GM23338 (cell line): ENCODE data around the gene COL4A2. TPM values are rescaled to one million over a fixed set of nuclear protein-coding genes. Genes with fewer than 3 reads are reported as not detected.

Experiments
- ATAC-seq: fragments of 200-7000 bp; cut with Tn5 transposase; 3 replicates; pipeline ENCODE4 v1.9.1; 2020
- DNase-seq: peaks from one replicate; pipeline ENCODE4 v3.0.0-alpha.2; 2015; ENCODE audit warnings: low spot score
- H2AFZ ChIP-seq: fragments of 200-600 bp; sonication (generic); 2 replicates; pipeline ENCODE4 v1.8.0; 2016; ENCODE audit warnings: antibody characterized with exemption, mild to moderate bottlenecking, moderate library complexity
- H3F3A ChIP-seq: fragments of 200-600 bp; sonication (generic); replicated peaks from 2 replicates; pipeline ENCODE4 v1.8.0; 2017; ENCODE audit warnings: antibody characterized with exemption, mixed run types, low read depth
- H3K27ac ChIP-seq: fragments of 200-600 bp; sonication (generic); 2 replicates; pipeline ENCODE4 v1.6.1; 2016; ENCODE audit warnings: low read depth
- H3K27me3 ChIP-seq: fragments of 200-600 bp; sonication (generic); 2 replicates; pipeline ENCODE4 v1.8.0; 2016; ENCODE audit warnings: mild to moderate bottlenecking, mixed run types, moderate library complexity; ENCODE audit not compliant: insufficient read depth
- H3K36me3 ChIP-seq: fragments of 200-600 bp; sonication (generic); 2 replicates; pipeline ENCODE4 v1.8.0; 2016; ENCODE audit warnings: mild to moderate bottlenecking; ENCODE audit not compliant: insufficient read depth
- H3K4me1 ChIP-seq: fragments of 200-600 bp; sonication (generic); 2 replicates; pipeline ENCODE4 v1.8.0; 2016; ENCODE audit warnings: mild to moderate bottlenecking, moderate library complexity; ENCODE audit not compliant: insufficient read depth
- H3K4me2 ChIP-seq: fragments of 200-600 bp; sonication (generic); 2 replicates; pipeline ENCODE4 v1.7.1; 2017; ENCODE audit warnings: mixed run types
- H3K4me3 ChIP-seq: fragments of 200-600 bp; sonication (generic); 2 replicates; pipeline ENCODE4 v1.6.1; 2016; ENCODE audit warnings: mixed run types
- H3K79me2 ChIP-seq: fragments of 200-600 bp; sonication (generic); replicated peaks from 2 replicates; pipeline ENCODE4 v1.8.0; 2017; ENCODE audit warnings: mild to moderate bottlenecking; ENCODE audit not compliant: insufficient read depth
- H3K9me2 ChIP-seq: fragments of 200-600 bp; sonication (generic); 2 replicates; pipeline ENCODE4 v1.8.0; 2017; ENCODE audit not compliant: insufficient read depth
- H4K20me1 ChIP-seq: fragments of 200-600 bp; sonication (generic); replicated peaks from 2 replicates; pipeline ENCODE4 v1.8.0; 2017; ENCODE audit warnings: mild to moderate bottlenecking; ENCODE audit not compliant: insufficient read depth
- H3K27ac Mint-ChIP-seq: 2 replicates; pipeline ENCODE4 v1.8.0; 2020; ENCODE audit warnings: inconsistent platforms, mild to moderate bottlenecking, moderate library complexity, mixed read lengths
- H3K27me3 Mint-ChIP-seq: 3 replicates; pipeline ENCODE4 v1.8.0; 2022; ENCODE audit warnings: low read depth, mild to moderate bottlenecking, moderate library complexity, mixed read lengths, inconsistent platforms; ENCODE audit not compliant: insufficient read depth, poor library complexity
- H3K36me3 Mint-ChIP-seq: 3 replicates; pipeline ENCODE4 v1.8.0; 2021; ENCODE audit warnings: low read depth, mild to moderate bottlenecking, inconsistent platforms, moderate library complexity, mixed read lengths
- H3K4me1 Mint-ChIP-seq: 3 replicates; pipeline ENCODE4 v1.8.0; 2020; ENCODE audit warnings: mild to moderate bottlenecking, inconsistent platforms, mixed read lengths
- H3K4me3 Mint-ChIP-seq: 3 replicates; pipeline ENCODE4 v1.8.0; 2021; ENCODE audit warnings: moderate library complexity, mild to moderate bottlenecking, inconsistent platforms, mixed read lengths
- H3K9me3 Mint-ChIP-seq: 3 replicates; pipeline ENCODE4 v1.8.0; 2020; ENCODE audit warnings: moderate library complexity, mild to moderate bottlenecking, inconsistent platforms, mixed read lengths
- CREB1 ChIP-seq: fragments of 250-450 bp; sonication (Bioruptor Pico); IDR thresholded peaks from 2 replicates; pipeline ENCODE4 v1.5.0; 2020; ENCODE audit warnings: low read depth, mild to moderate bottlenecking, moderate library complexity
- EZH2 ChIP-seq: fragments of 200-600 bp; sonication (generic); IDR thresholded peaks from one replicate; pipeline ENCODE4 v1.8.0; 2017; ENCODE audit warnings: antibody characterized with exemption, mild to moderate bottlenecking, low read depth; ENCODE audit not compliant: unreplicated experiment
- JUNB ChIP-seq: IDR thresholded peaks from one replicate; pipeline ENCODE4 v1.6.1; 2016; ENCODE audit warnings: antibody characterized with exemption; ENCODE audit not compliant: unreplicated experiment
- NANOG ChIP-seq: IDR thresholded peaks from 2 replicates; pipeline ENCODE4 v1.6.1; 2016; ENCODE audit warnings: antibody characterized with exemption, borderline replicate concordance
- POLR2AphosphoS5 ChIP-seq: IDR thresholded peaks from 2 replicates; pipeline ENCODE4 v1.6.1; 2016; ENCODE audit warnings: antibody characterized with exemption, low read depth
- STAT1 ChIP-seq: IDR thresholded peaks from one replicate; pipeline ENCODE4 v1.6.1; 2016; ENCODE audit warnings: antibody characterized with exemption; ENCODE audit not compliant: unreplicated experiment
- ZNF331 ChIP-seq: fragments of 250-450 bp; sonication (Bioruptor Pico); IDR thresholded peaks from 2 replicates; pipeline ENCODE4 v1.5.0; 2020; ENCODE audit warnings: low read depth, mild to moderate bottlenecking, moderate library complexity
- polyA plus RNA-seq: library from polyadenylated mRNA; unstranded; fragments of >200 nt; fragmentation: Nextera tagmentation; extraction: Ambion mirVana; gene quantifications from 2 replicates; pipeline ENCODE4 v1.2.1, GENCODE V29; 2016
- total RNA-seq: library from RNA; depleted of rRNA; stranded (reverse); fragments of >200 nt; shearing (Covaris generic); gene quantifications from 2 replicates; pipeline ENCODE4 v1.2.3, GENCODE V29; 2014
- TF ChIP-seq, protein P1 (sequence below): fragments of 250-450 bp; sonication (Bioruptor Pico); IDR thresholded peaks from 2 replicates; pipeline ENCODE4 v1.5.0; 2020; ENCODE audit warnings: mild to moderate bottlenecking, moderate library complexity

Gene COL4A2
- total and polyA plus RNA-seq, 2 experiments from 2014 or later, result 37.4 to 131 TPM

DNA sequence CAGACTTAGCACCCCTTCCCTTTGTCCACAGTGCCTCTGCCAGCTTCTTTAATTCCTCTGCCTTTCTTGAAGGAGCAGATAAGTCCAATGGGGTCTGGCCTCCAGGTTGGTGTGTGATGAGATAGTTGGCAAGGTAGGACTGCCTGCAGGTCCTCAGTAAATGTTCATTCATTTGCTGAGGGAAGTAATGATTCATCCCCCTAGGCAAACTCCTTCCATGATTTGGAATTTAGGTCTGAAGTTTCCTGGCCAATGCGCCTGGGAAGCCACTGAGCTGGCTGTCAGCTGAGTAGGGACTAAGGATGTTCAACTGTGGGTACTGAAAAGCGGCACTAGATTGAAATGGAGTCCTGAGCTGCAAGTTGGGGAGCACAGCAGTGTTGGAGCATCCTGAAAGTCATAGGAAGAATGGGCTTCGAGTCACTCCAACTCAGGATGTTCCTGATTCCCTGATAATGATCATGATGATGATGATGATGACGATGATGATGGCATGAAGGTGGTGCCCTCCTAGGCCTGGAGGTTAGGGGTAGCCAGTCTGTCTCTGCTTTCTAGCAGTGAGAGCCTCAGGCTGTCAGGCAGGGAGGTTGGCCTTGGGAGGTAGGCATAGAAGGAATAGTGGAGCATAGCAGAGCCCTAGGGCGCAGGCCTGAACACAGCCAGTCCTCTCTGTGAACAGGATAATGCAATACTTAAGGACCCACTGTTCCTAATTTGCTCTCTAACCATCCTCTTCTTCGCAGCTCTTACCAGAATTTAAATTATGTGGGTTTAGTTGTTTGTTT is 44.7 kb downstream of the COL4A2 start:
- no peak for ATAC-seq
- peaks cover 43% of the 10 kb centered on the region for H3K4me1 Mint-ChIP-seq
- no peaks in the 10 kb centered on the region for H3K36me3 Mint-ChIP-seq

More for the DNA sequence above, 44.7 kb downstream of the COL4A2 start:
- Histone ChIP-seq H3K79me2 (peaks cover 22% of the 10 kb centered on the region), H3K4me2 (no peak overlapping the region), H3K27ac (no peak overlapping the region), H3K36me3 (no peaks in the 10 kb centered on the region), H3K4me1 (peaks cover 28% of the 10 kb centered on the region), H3K9me2 (no peaks in the 10 kb centered on the region), H2AFZ (no peak overlapping the region), H3K4me3 (no peak overlapping the region), H3F3A (no peaks in the 10 kb centered on the region), H3K27me3 (no peaks in the 10 kb centered on the region), H4K20me1 (peaks cover 3% of the 10 kb centered on the region)
- TF ChIP-seq NANOG (no peak), EZH2 (no peak), STAT1 (no peak), POLR2AphosphoS5 (no peak), JUNB (no peak), ZNF331 (CRISPR knock-in tag) (no peak), CREB1 (CRISPR knock-in tag) (no peak)
- TF ChIP-seq, protein P1, sequence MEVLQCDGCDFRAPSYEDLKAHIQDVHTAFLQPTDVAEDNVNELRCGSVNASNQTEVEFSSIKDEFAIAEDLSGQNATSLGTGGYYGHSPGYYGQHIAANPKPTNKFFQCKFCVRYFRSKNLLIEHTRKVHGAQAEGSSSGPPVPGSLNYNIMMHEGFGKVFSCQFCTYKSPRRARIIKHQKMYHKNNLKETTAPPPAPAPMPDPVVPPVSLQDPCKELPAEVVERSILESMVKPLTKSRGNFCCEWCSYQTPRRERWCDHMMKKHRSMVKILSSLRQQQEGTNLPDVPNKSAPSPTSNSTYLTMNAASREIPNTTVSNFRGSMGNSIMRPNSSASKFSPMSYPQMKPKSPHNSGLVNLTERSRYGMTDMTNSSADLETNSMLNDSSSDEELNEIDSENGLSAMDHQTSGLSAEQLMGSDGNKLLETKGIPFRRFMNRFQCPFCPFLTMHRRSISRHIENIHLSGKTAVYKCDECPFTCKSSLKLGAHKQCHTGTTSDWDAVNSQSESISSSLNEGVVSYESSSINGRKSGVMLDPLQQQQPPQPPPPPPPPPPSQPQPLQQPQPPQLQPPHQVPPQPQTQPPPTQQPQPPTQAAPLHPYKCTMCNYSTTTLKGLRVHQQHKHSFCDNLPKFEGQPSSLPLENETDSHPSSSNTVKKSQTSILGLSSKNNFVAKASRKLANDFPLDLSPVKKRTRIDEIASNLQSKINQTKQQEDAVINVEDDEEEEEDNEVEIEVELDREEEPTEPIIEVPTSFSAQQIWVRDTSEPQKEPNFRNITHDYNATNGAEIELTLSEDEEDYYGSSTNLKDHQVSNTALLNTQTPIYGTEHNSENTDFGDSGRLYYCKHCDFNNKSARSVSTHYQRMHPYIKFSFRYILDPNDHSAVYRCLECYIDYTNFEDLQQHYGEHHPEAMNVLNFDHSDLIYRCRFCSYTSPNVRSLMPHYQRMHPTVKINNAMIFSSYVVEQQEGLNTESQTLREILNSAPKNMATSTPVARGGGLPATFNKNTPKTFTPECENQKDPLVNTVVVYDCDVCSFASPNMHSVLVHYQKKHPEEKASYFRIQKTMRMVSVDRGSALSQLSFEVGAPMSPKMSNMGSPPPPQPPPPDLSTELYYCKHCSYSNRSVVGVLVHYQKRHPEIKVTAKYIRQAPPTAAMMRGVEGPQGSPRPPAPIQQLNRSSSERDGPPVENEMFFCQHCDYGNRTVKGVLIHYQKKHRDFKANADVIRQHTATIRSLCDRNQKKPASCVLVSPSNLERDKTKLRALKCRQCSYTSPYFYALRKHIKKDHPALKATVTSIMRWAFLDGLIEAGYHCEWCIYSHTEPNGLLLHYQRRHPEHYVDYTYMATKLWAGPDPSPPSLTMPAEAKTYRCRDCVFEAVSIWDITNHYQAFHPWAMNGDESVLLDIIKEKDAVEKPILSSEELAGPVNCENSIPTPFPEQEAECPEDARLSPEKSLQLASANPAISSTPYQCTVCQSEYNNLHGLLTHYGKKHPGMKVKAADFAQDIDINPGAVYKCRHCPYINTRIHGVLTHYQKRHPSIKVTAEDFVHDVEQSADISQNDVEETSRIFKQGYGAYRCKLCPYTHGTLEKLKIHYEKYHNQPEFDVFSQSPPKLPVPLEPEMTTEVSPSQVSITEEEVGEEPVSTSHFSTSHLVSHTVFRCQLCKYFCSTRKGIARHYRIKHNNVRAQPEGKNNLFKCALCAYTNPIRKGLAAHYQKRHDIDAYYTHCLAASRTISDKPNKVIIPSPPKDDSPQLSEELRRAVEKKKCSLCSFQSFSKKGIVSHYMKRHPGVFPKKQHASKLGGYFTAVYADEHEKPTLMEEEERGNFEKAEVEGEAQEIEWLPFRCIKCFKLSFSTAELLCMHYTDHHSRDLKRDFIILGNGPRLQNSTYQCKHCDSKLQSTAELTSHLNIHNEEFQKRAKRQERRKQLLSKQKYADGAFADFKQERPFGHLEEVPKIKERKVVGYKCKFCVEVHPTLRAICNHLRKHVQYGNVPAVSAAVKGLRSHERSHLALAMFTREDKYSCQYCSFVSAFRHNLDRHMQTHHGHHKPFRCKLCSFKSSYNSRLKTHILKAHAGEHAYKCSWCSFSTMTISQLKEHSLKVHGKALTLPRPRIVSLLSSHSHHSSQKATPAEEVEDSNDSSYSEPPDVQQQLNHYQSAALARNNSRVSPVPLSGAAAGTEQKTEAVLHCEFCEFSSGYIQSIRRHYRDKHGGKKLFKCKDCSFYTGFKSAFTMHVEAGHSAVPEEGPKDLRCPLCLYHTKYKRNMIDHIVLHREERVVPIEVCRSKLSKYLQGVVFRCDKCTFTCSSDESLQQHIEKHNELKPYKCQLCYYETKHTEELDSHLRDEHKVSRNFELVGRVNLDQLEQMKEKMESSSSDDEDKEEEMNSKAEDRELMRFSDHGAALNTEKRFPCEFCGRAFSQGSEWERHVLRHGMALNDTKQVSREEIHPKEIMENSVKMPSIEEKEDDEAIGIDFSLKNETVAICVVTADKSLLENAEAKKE (CRISPR knock-in tag), result no peak
- H3K4me3 Mint-ChIP-seq, result no peak overlapping the region
- H3K27ac Mint-ChIP-seq, result peak overlapping the region; percentile 1; the same call in 1 of the 2 replicates
- DNase-seq, result no peak
- H3K9me3 Mint-ChIP-seq, result no peaks in the 10 kb centered on the region
- H3K27me3 Mint-ChIP-seq, result peaks cover 8% of the 10 kb centered on the region
